ENCODE data around the gene ELMOD2. TPM values are rescaled to one million over a fixed set of nuclear protein-coding genes. Genes with fewer than 3 reads are reported as not detected.

Gene ELMOD2
- total and polyA plus RNA-seq, 2 of the 13 experiments (the other 11 are each of a cell fraction or from before 2014, with no cell fraction given): 10.2 to 38.1 TPM

GRCh38 chr4:140485939-140486338, 38.0 kb upstream of the ELMOD2 start:
- Histone ChIP-seq H3K79me2 (ENCODE audit: insufficient read depth, low read length) (no peaks in the 10 kb centered on the region), H2AFZ (ENCODE audit: low read length) (no peak overlapping the region)
- CTCF ChIA-PET (ENCODE audit: low intra/inter-chr PET ratio, low total read pairs): no interaction called here

More at GRCh38 chr4:140485939-140486338, 38.0 kb upstream of the ELMOD2 start:
- Histone ChIP-seq H3K27me3 (ENCODE audit: control insufficient read depth in 1 of 2, insufficient read depth in 2 of 2, low read length in 2 of 2) (no peaks in the 10 kb centered on the region), H4K20me1 (ENCODE audit: insufficient read depth, low read length) (no peaks in the 10 kb centered on the region), H3K36me3 (replicated peaks in 1 of 2; ENCODE audit: control insufficient read depth in 1 of 2, insufficient read depth in 2 of 2, low read length in 2 of 2) (no peaks in the 10 kb centered on the region), H3K27ac (ENCODE audit: extremely low read length, insufficient read depth, low read length) (no peak overlapping the region), H3K4me2 (ENCODE audit: low read depth, low read length) (no peak overlapping the region), H3K4me1 (ENCODE audit: insufficient read depth, low read length) (no peaks in the 10 kb centered on the region), H3K9me3 (ENCODE audit: low read length) (0 out of 2 replicates have a peak, but pooled peaks cover 6% of the 10 kb centered on the region), H3K4me3 (replicated peaks in 1 of 3; ENCODE audit: insufficient read depth in 1 of 3, low read depth in 2 of 3, low read length in 3 of 3) (no peak overlapping the region), H3K9ac (ENCODE audit: insufficient read depth, low read depth, low read length) (no peak overlapping the region)
- intact Hi-C loops (cut with micrococcal nuclease; ENCODE audit: unreplicated experiment) (no loop called here), in situ Hi-C loops (cut with HindIII; ENCODE audit: extremely low pct_ligation_motif_present, low pct_unique_long_range_greater_than_20kb) (no loop called here)
- no peak for FAIRE-seq
- POLR2A ChIA-PET: no interaction called here
- 0% methylated on average over 1 of the region's 1 CpG for WGBS (ENCODE audit: low lambda C conversion rate)
- no peak for TF ChIP-seq ZNF230 (CRISPR knock-in tag; IDR thresholded peaks at IDR 0.05)
- no peak for TF ChIP-seq ZBTB21 (CRISPR knock-in tag; IDR thresholded peaks at IDR 0.05)
- no peak for TF ChIP-seq CEBPB (IDR thresholded peaks at IDR 0.05; ENCODE audit: borderline replicate concordance, low read depth, low read length)
- TF ChIP-seq GTF2F1 (IDR thresholded peaks at IDR 0.05; ENCODE audit: low read length): no peak
- no peak for TF ChIP-seq ZC3H4 (CRISPR knock-in tag; IDR thresholded peaks at IDR 0.05; ENCODE audit: borderline replicate concordance)
- no peak for TF ChIP-seq GABPB1 (CRISPR knock-in tag; IDR thresholded peaks at IDR 0.05)
- no peak for TF ChIP-seq KLF6 (CRISPR knock-in tag; IDR thresholded peaks at IDR 0.05)
- TF ChIP-seq ZNF557 (CRISPR knock-in tag; IDR thresholded peaks at IDR 0.05): no peak
- TF ChIP-seq KMT2B (CRISPR knock-in tag; IDR thresholded peaks at IDR 0.05): no peak
- no peak for TF ChIP-seq ZNF777 (CRISPR knock-in tag; IDR thresholded peaks at IDR 0.05)
- TF ChIP-seq YEATS4 (CRISPR knock-in tag; IDR thresholded peaks at IDR 0.05; ENCODE audit: borderline replicate concordance): no peak
- TF ChIP-seq, protein P1, sequence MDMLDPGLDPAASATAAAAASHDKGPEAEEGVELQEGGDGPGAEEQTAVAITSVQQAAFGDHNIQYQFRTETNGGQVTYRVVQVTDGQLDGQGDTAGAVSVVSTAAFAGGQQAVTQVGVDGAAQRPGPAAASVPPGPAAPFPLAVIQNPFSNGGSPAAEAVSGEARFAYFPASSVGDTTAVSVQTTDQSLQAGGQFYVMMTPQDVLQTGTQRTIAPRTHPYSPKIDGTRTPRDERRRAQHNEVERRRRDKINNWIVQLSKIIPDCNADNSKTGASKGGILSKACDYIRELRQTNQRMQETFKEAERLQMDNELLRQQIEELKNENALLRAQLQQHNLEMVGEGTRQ (IDR thresholded peaks at IDR 0.05; ENCODE audit: low read depth, low read length): no peak
- TF ChIP-seq, protein P1 (CRISPR knock-in tag; IDR thresholded peaks at IDR 0.05; ENCODE audit: borderline replicate concordance): no peak
- TF ChIP-seq ZNF142 (CRISPR knock-in tag; IDR thresholded peaks at IDR 0.05): no peak
- no TSS peak for BruUV-seq (replicated peaks)
- DNase-seq (ENCODE audit: low spot score): no peak
- no peak for ATAC-seq
